ENCODE results near the gene TAX1BP3. TPM values are rescaled to one million over a fixed set of nuclear protein-coding genes. Genes with fewer than 3 reads are reported as not detected.
A peak's percentile ranks its signal among the peaks of the same experiment; 100 is the strongest.

TAX1BP3 gene
- total RNA-seq, 2 experiments from 2014 or later, result 16.1 to 18.0 TPM

GRCh38 chr17:3636908-3637373 lies 31.4 kb downstream of the TAX1BP3 start:
- CTCF ChIA-PET, result interaction anchor here (0.7 to 3.4 kb wide), 3 partner anchors 10 to 588 kb away, joined by 3 to 20 read pairs (median 6); no protein-coding TSS in a partner anchor
- peak overlapping the region; percentile 91 for H3K4me3 Mint-ChIP-seq

GRCh38 chr17:3636154-3636907 lies 32.0 kb downstream of the TAX1BP3 start, which contains the start of the genes CTNS and SHPK:
Gene CTNS (plus strand): TSS chr17:3636760. CDS start chr17:3640207, 3,447 bp downstream.
Gene SHPK (minus strand): TSS chr17:3636250. CDS start chr17:3636219, 31 bp downstream.
- H3K36me3 Mint-ChIP-seq (ENCODE audit: low read depth), result peaks cover 7% of the 10 kb centered on the region
- H3K9me3 Mint-ChIP-seq (ENCODE audit: insufficient read depth), result no peaks in the 10 kb centered on the region
- ATAC-seq (peak; percentile 98), DNase-seq (peak; percentile 97)
- H3K4me1 Mint-ChIP-seq (ENCODE audit: low read depth), result peaks cover 44% of the 10 kb centered on the region
- H3K27me3 Mint-ChIP-seq (ENCODE audit: low read depth), result no peaks in the 10 kb centered on the region
- peak within 1 kb of the TSS; percentile 99 for H3K27ac Mint-ChIP-seq
- CTCF ChIA-PET, result interaction anchor here (0.6 to 3.4 kb wide), 10 partner anchors 9 to 750 kb away, joined by 3 to 20 read pairs (median 3); no protein-coding TSS in a partner anchor
- H3K4me3 Mint-ChIP-seq, result peak within 1 kb of the TSS; percentile 91
- POLR2A ChIA-PET, result interaction anchor here (0.6 to 1.1 kb wide), 4 partner anchors 14 to 588 kb away, joined by 3 to 4 read pairs (median 4); no protein-coding TSS in a partner anchor

More at GRCh38 chr17:3636908-3637373, 31.4 kb downstream of the TAX1BP3 start:
- H3K27ac Mint-ChIP-seq, result no peak overlapping the region
- peak; percentile 30 for DNase-seq
- H3K27me3 Mint-ChIP-seq (ENCODE audit: low read depth), result no peaks in the 10 kb centered on the region
- peaks cover 44% of the 10 kb centered on the region for H3K4me1 Mint-ChIP-seq (ENCODE audit: low read depth)
- H3K9me3 Mint-ChIP-seq (ENCODE audit: insufficient read depth), result no peaks in the 10 kb centered on the region
- peaks cover 7% of the 10 kb centered on the region for H3K36me3 Mint-ChIP-seq (ENCODE audit: low read depth)
- POLR2A ChIA-PET, result interaction anchor here (1.1 kb wide), 2 partner anchors 74 to 204 kb away, joined by 3 to 4 read pairs; no protein-coding TSS in a partner anchor
- ATAC-seq, result no peak

- H3K4me3 Mint-ChIP-seq, result peak overlapping the region; percentile 91
- DNase-seq, result no peak
- no peaks in the 10 kb centered on the region for H3K9me3 Mint-ChIP-seq (ENCODE audit: insufficient read depth)
- no peaks in the 10 kb centered on the region for H3K27me3 Mint-ChIP-seq (ENCODE audit: low read depth)
- peak overlapping the region; percentile 50 for H3K27ac Mint-ChIP-seq
- ChIA-PET CTCF (interaction anchor here (0.6 to 3.4 kb wide), 7 partner anchors 8 to 749 kb away, joined by 3 to 20 read pairs (median 4); no protein-coding TSS in a partner anchor), POLR2A (interaction anchor here (1.0 kb wide), 1 partner anchor 13 kb away, joined by 4 read pairs; no protein-coding TSS in a partner anchor)
- no peak for ATAC-seq
- peaks cover 38% of the 10 kb centered on the region for H3K4me1 Mint-ChIP-seq (ENCODE audit: low read depth)
- H3K36me3 Mint-ChIP-seq (ENCODE audit: low read depth), result peaks cover 7% of the 10 kb centered on the region
These were observed 32.8 kb downstream of the TAX1BP3 start for GRCh38 chr17:3635474-3636153.

- DNase-seq (no peak), ATAC-seq (no peak)
- no peaks in the 10 kb centered on the region for H3K9me3 Mint-ChIP-seq (ENCODE audit: insufficient read depth)
- H3K36me3 Mint-ChIP-seq (ENCODE audit: low read depth), result peaks cover 16% of the 10 kb centered on the region
- CTCF ChIA-PET, result interaction anchor here (0.9 to 1.2 kb wide), 2 partner anchors 15 to 16 kb away, joined by 4 read pairs; no protein-coding TSS in a partner anchor
- POLR2A ChIA-PET, result no interaction called here
- H3K27me3 Mint-ChIP-seq (ENCODE audit: low read depth), result no peaks in the 10 kb centered on the region
- H3K4me1 Mint-ChIP-seq (ENCODE audit: low read depth), result peaks cover 13% of the 10 kb centered on the region
- no peak overlapping the region for H3K27ac Mint-ChIP-seq
- H3K4me3 Mint-ChIP-seq, result no peak overlapping the region
These were observed 36.1 kb downstream of the TAX1BP3 start for GRCh38 chr17:3632287-3632686.

- DNase-seq (no peak), ATAC-seq (no peak)
- ChIA-PET POLR2A (no interaction called here), CTCF (no interaction called here)
- H3K27ac Mint-ChIP-seq, result no peak overlapping the region
- no peaks in the 10 kb centered on the region for H3K9me3 Mint-ChIP-seq (ENCODE audit: insufficient read depth)
- peaks cover 23% of the 10 kb centered on the region for H3K36me3 Mint-ChIP-seq (ENCODE audit: low read depth)
- H3K27me3 Mint-ChIP-seq (ENCODE audit: low read depth), result no peaks in the 10 kb centered on the region
- peaks cover 9% of the 10 kb centered on the region for H3K4me1 Mint-ChIP-seq (ENCODE audit: low read depth)
- H3K4me3 Mint-ChIP-seq, result no peak overlapping the region
These were observed 37.6 kb downstream of the TAX1BP3 start for GRCh38 chr17:3630781-3631180.

GRCh38 chr17:3627769-3628167 lies 40.6 kb downstream of the TAX1BP3 start:
- Mint-ChIP-seq H3K4me3 (no peak overlapping the region), H3K27ac (no peak overlapping the region), H3K36me3 (ENCODE audit: low read depth) (peaks cover 30% of the 10 kb centered on the region), H3K9me3 (ENCODE audit: insufficient read depth) (no peaks in the 10 kb centered on the region), H3K27me3 (ENCODE audit: low read depth) (no peaks in the 10 kb centered on the region), H3K4me1 (ENCODE audit: low read depth) (no peaks in the 10 kb centered on the region)
- CTCF ChIA-PET, result interaction anchor here (1.6 kb wide), 1 partner anchor 8 kb away, joined by 4 read pairs; the partner anchor contains the start of genes CTNS and SHPK
- DNase-seq, result no peak
- no peak for ATAC-seq
- POLR2A ChIA-PET, result no interaction called here

GRCh38 chr17:3626831-3627768 lies 41.3 kb downstream of the TAX1BP3 start:
- Mint-ChIP-seq H3K36me3 (ENCODE audit: low read depth) (peaks cover 25% of the 10 kb centered on the region), H3K4me1 (ENCODE audit: low read depth) (no peaks in the 10 kb centered on the region), H3K27me3 (ENCODE audit: low read depth) (no peaks in the 10 kb centered on the region), H3K9me3 (ENCODE audit: insufficient read depth) (no peaks in the 10 kb centered on the region), H3K4me3 (no peak overlapping the region), H3K27ac (no peak overlapping the region)
- DNase-seq (no peak), ATAC-seq (no peak)
- CTCF ChIA-PET, result interaction anchor here (1.6 kb wide), 1 partner anchor 9 kb away, joined by 4 read pairs; the partner anchor contains the start of genes CTNS and SHPK
- POLR2A ChIA-PET, result no interaction called here

- Mint-ChIP-seq H3K27ac (no peak overlapping the region), H3K36me3 (ENCODE audit: low read depth) (peaks cover 35% of the 10 kb centered on the region), H3K4me3 (no peak overlapping the region), H3K9me3 (ENCODE audit: insufficient read depth) (no peaks in the 10 kb centered on the region), H3K27me3 (ENCODE audit: low read depth) (no peaks in the 10 kb centered on the region), H3K4me1 (ENCODE audit: low read depth) (no peaks in the 10 kb centered on the region)
- ATAC-seq (no peak), DNase-seq (no peak)
- POLR2A ChIA-PET, result interaction anchor here (1.3 kb wide), 1 partner anchor 13 kb away, joined by 4 read pairs; the partner anchor contains the start of genes CTNS and SHPK
- CTCF ChIA-PET, result no interaction called here
These were observed 45.3 kb downstream of the TAX1BP3 start for GRCh38 chr17:3622977-3623594.

GRCh38 chr17:3621146-3621720 lies 47.1 kb downstream of the TAX1BP3 start:
- ATAC-seq, result no peak
- no peaks in the 10 kb centered on the region for H3K4me1 Mint-ChIP-seq (ENCODE audit: low read depth)
- no peak overlapping the region for H3K27ac Mint-ChIP-seq
- ChIA-PET CTCF (interaction anchor here (2.1 kb wide), 1 partner anchor 19 kb away, joined by 7 read pairs; no protein-coding TSS in a partner anchor), POLR2A (no interaction called here)
- peaks cover 7% of the 10 kb centered on the region for H3K9me3 Mint-ChIP-seq (ENCODE audit: insufficient read depth)
- peaks cover 44% of the 10 kb centered on the region for H3K36me3 Mint-ChIP-seq (ENCODE audit: low read depth)
- no peak overlapping the region for H3K4me3 Mint-ChIP-seq
- DNase-seq, result no peak
- H3K27me3 Mint-ChIP-seq (ENCODE audit: low read depth), result no peaks in the 10 kb centered on the region

GRCh38 chr17:3615160-3615870 lies 53.1 kb downstream of the TAX1BP3 start:
- ChIA-PET CTCF (no interaction called here), POLR2A (no interaction called here)
- Mint-ChIP-seq H3K27ac (no peak overlapping the region), H3K9me3 (ENCODE audit: insufficient read depth) (peaks cover 7% of the 10 kb centered on the region), H3K4me3 (no peak overlapping the region), H3K36me3 (ENCODE audit: low read depth) (peaks cover 48% of the 10 kb centered on the region), H3K4me1 (ENCODE audit: low read depth) (no peaks in the 10 kb centered on the region), H3K27me3 (ENCODE audit: low read depth) (no peaks in the 10 kb centered on the region)
- DNase-seq (no peak), ATAC-seq (no peak)
